SK-N-DZ (cell line): ENCODE data around the gene EFCAB6.
"Not testable (repeated sequence)": the region's sequence is repeated elsewhere in the genome, so short reads cannot be mapped to it uniquely, and the experiment has no call there.

Source experiments
- DNase-seq: peaks from one replicate; pipeline ENCODE4 v3.0.0-alpha.2; 2015; ENCODE audit warnings: low spot score

The EFCAB6 gene

GRCh38 chr22:43711681-43712080, 100.4 kb downstream of the EFCAB6 start:
- DNase-seq: no peak

- no peak for DNase-seq
These were observed 104.5 kb downstream of the EFCAB6 start for GRCh38 chr22:43707648-43708047.

DNA sequence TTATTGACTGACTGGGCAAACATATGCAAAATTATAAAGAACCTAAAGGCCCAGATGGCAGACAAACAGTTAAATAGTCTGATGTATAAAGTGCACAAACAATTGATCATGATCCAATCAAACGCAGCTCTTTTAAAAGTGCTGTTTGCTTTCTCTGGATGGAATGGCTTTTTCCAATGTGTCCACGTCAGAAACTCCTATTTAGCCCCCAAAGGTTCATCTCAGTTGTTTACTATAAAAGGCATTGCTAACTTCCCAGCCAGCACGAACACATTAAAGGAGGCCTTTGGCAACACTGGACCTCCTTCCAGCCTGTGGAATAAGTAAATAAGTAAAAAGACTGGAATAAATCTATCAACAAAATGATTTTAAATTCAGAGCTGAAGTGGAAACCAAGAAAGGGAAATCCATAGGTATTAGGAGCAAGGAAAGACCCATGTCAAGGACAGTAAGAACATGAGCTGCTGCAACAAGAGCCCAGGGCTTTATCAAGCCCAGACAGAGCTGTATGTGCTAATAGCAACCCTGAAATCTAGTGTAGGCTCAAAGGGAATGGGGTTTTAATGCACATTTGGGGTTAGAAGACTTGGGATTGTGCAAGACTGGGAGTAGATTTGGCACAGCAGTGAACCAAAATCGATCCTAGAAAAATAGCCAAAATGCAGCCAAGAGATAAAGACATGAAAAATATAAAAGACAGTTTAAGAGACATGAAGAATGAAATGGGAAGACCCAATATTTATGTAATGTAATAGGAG, 105.4 kb downstream of the EFCAB6 start:
- no peak for DNase-seq

DNA sequence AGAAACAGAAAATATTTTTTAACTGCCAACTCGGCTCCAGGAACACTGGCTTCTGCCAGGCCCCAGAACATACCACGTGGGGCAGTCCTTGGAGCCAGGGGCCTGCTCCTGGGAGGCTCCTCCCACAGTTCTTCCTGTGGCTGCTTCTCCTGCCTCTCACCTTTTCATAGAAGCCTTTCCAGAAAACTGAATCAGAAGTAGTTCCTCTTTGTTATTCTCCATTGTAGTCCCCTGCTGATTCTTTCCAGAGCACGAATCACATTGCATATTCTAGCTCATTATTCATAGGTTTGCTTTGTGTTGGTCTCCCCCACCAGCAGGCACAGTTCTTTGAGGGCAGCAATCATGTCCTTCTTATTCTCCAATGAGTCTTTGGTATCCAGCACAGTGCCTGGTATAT, 106.0 kb downstream of the EFCAB6 start:
- DNase-seq: no peak

DNA sequence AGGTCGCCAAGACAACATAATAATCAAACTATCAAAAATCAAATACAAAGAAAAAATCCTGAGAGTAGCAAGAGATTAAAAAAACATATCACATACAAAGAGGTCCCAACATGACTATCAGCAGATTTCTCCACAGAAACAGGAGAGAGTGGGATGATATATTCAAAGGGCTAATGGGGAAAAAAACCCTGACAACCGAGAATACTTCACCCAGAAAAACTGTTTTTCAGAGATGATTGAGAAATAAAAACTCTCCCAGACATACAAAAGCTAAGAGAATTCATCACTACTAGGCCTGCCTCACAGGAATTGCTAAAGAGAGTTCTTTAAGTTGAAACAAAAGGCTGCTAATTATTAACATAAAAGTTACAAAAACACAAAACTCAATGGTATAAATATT, 108.1 kb downstream of the EFCAB6 start:
- DNase-seq: no peak

GRCh38 chr22:43698403-43698802, 113.7 kb downstream of the EFCAB6 start:
- DNase-seq: no peak

DNA sequence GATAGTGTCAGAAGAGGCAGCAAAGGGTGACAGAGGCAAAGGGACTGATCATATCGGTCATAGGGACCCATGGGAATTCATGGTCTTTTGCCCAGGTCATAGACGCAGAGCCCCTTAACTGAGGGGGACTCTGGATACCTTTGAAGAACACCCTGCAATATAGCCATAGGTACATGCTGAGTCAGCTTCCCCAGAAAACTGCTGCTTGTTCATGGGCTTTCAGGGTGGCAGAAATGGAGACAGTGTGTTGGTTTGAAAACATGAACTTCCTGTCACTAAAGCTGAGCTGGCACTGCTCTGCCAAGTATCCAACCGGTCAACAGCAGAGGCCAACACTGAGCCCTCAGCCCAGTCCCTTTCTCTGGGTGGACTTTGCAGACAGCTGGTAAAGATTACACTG, 114.2 kb downstream of the EFCAB6 start:
- no peak for DNase-seq

- no peak for DNase-seq
These were observed 118.9 kb downstream of the EFCAB6 start for GRCh38 chr22:43693249-43693648.

DNA sequence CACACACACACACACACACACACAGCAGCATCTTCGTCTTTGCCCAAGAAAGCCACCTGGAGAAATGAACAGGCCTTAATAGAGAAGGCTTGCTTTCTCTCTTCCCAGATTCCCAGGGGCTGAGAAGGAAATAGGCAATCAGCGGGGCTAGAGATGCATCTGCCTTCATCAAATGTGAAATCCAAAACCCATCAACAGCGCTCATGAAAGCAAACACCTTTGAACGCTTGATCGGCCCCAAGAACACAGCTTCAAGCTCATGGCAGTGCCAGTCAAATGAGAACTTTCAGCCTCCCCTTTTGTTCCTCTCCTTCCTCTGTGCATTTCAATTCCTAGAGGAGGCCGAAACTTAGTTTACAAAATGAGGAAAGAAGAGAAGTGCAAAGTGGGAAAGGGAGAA, 122.7 kb downstream of the EFCAB6 start:
- DNase-seq: no peak

GRCh38 chr22:43682851-43683250, 129.3 kb downstream of the EFCAB6 start:
- no peak for DNase-seq

- no peak for DNase-seq
These were observed 130.3 kb downstream of the EFCAB6 start for GRCh38 chr22:43681731-43682360.

GRCh38 chr22:43670513-43670912, 141.6 kb downstream of the EFCAB6 start:
- no peak for DNase-seq

DNA sequence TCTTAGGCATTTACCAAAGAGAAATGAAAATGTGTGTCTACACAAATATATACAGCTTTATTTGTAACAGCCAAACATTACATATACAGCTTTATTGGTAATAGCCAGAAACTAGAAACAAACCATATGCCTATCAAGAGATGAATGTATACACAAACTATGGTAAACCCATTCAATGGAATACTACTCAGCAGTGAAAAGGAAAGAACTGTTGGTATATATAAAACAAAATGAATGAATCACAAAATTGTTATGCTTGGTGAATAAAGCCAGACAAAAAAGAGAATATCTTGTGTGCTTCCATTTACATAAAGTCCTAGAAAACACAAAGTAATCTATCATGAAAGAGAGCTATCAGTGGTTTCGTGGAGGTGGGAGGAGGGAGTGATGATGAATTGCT, 142.9 kb downstream of the EFCAB6 start:
- DNase-seq: no peak

DNA sequence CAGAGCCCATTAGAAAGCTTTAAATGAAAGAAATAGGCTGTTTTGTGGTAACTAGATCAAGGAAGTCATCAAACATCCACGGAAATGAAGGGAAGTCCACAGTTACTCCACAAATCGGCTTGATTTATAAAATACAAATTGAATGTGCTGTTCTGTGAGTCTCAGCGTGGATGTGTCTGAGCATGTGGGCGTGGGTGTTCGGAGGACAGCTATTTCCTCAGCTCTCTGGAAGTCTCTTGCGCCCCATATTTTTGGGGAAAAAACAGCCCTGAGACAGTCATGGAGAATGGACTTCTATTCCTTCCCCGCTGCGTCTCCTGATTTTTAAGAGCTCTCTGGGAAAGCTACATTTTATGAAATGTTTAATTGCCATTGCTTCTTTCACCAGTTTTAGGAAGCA, 144.4 kb downstream of the EFCAB6 start:
- DNase-seq: no peak

DNA sequence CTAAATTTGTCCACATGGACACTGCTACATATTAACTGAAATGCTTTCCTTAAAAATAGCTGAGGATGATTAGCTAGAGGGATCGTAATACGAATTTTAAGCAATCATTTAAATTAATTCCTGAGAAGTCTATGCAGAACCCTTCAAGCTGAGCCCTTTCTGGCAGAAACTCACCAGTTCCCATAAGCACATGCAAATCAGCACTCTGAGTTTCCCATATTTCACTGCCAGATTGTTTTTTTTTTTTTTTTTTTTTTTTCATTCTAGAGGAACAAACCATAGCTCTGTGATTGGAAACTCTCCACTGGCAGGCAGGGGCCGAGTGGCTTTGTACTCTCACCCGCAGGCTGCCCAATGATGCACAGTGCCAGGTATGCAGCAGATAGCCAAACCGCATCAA, 145.6 kb downstream of the EFCAB6 start:
- DNase-seq: no peak

- no peak for DNase-seq
These were observed 153.3 kb downstream of the EFCAB6 start for GRCh38 chr22:43658823-43659222.

- DNase-seq: not testable (repeated sequence)
These were observed 155.5 kb downstream of the EFCAB6 start for GRCh38 chr22:43656581-43656980.

DNA sequence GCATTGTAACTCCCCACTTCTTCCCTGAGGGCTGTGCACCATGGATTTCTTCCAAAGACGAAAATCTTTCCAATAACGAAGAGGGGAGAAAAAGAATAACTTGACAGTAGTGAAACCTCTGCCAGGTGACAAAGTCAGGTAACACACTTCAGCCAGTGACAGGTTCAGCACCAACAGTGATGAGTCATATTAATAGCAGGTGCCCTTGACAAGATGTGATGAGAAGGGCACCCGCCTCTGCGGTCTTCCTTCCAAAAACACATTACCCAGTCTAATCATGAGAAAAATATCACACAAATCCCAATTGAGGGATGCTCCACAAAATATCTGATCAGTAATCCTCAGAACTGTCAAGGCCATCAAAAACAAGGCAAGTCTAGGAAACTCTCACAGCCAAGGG, 157.8 kb downstream of the EFCAB6 start:
- no peak for DNase-seq

GRCh38 chr22:43652845-43653244, 159.3 kb downstream of the EFCAB6 start:
- DNase-seq: no peak

- DNase-seq: no peak
These were observed 168.7 kb downstream of the EFCAB6 start for GRCh38 chr22:43643387-43643786.

DNA sequence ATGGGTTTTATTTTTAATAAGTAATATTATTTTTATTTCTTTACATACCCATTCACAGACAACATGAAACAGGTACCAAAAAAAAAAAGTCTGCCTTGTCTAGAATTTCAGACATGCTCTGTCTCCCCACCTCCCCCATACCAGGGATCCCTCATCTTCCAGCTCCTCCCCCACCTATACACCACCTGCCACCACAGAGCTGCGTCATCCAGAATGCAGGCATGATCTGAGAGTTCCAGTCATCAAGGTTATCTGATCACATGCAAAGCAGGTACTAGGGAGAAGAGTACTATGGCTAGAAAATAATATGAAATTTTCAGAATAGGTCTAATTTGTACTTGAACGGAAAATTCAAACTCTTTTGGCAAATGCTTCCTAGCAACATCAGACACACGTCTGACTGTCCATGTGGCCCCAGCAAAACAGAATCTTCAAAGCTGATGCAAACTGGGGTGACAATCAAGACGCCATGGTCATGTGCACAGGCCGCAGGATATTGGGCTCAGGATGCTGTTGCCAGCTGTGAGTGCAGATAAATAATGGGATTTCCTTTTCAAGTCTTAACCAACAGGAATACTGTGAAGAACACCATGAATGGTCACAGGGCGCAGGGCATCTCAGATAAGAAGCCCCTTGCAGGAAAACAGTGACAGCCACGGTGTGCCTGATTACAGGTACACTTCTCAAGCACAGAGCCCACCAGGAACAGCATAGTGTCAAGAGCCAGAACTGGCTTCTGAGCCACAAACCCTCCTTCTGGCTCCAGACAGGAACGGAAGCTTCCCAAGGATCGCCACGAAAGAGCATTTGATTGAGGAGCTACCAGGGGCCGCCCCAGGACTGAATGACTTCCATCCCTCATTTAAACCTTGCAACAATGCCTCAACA, 169.5 kb downstream of the EFCAB6 start:
- no peak for DNase-seq

DNA sequence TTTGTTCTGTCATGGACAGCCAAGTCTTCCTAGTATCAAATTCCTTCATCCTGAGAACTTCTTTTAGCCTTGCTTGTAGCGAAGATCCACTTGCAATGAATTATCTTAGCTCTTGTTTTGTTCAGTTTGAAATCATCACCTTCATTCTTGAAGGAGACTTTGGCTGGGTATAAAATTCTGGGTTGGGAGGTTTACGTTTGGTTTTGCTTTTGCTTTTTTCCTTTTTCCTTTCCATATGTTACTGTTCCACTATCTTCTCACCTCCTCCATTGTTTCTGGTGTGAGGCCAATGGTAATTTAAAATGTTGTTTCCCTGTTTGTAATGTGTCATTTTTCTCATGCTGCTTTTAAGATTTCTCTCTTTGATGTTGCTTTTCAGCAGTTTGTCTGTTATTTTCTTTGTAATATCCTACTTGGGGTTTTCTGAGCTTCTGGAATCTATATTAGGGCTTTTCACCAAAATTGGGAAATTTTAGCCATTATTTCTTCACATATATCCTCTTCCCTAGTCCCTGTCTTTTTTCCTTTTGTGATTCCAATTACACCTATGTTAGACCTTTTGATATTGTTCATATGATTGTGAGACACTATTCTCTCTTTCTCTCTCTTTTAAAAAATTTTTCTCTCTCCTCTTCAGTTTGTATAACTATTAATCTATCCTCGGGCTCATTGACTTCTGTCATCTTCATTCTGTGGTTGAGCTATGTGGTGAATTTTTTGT, 172.7 kb downstream of the EFCAB6 start:
- no peak for DNase-seq
